HL-60 (cell line): ENCODE measurements around the gene ABCF3.

Experiments
- DNase-seq, 2 experiments: peaks; one replicate each; pipeline ENCODE4 v3.0.0-alpha.2; 2010 to 2020; ENCODE audit warnings: low read depth in 1 of 2, low spot score in 1 of 2
- H3K27ac ChIP-seq: fragments of 250-450 bp; sonication (Bioruptor Pico); replicated peaks from 2 replicates; pipeline ENCODE4 v1.5.1; 2020; ENCODE audit warnings: mild to moderate bottlenecking, moderate library complexity
- H3K27me3 ChIP-seq: fragments of 250-450 bp; sonication (Bioruptor Pico); 2 replicates; pipeline ENCODE4 v1.5.1; 2021; ENCODE audit warnings: mild to moderate bottlenecking, moderate library complexity; ENCODE audit not compliant: insufficient read depth, poor library complexity, severe bottlenecking
- H3K4me3 ChIP-seq: replicated peaks from 2 replicates; pipeline ENCODE4 v1.5.1; 2011; ENCODE audit warnings: mild to moderate bottlenecking, control low read depth, low read length; ENCODE audit not compliant: insufficient read depth
- CTCF ChIP-seq: IDR thresholded peaks from one replicate; pipeline ENCODE4 v1.5.1; 2011; ENCODE audit warnings: low read length, control low read depth, inconsistent platforms; ENCODE audit not compliant: insufficient read depth
- GABPA ChIP-seq: IDR thresholded peaks from 2 replicates; pipeline ENCODE4 v1.6.1; 2012; ENCODE audit warnings: low read depth
- POLR2AphosphoS5 ChIP-seq: IDR thresholded peaks from 2 replicates; pipeline ENCODE4 v1.6.1; 2012; ENCODE audit warnings: low read depth
- REST ChIP-seq: IDR thresholded peaks from 2 replicates; pipeline ENCODE4 v1.6.1; 2012; ENCODE audit warnings: low read depth; ENCODE audit not compliant: insufficient replicate concordance
- SPI1 ChIP-seq: IDR thresholded peaks from 2 replicates; pipeline ENCODE4 v1.6.1; 2012; ENCODE audit warnings: low read depth, mild to moderate bottlenecking, borderline replicate concordance

Gene ABCF3

GRCh38 chr3:184181596-184181995, 4.4 kb upstream of the ABCF3 start:
- Histone ChIP-seq H3K4me3 (no peak overlapping the region), H3K27ac (no peak overlapping the region), H3K27me3 (no peaks in the 10 kb centered on the region)
- DNase-seq = no peak
- TF ChIP-seq CTCF (no peak), SPI1 (no peak), POLR2AphosphoS5 (no peak), GABPA (no peak), REST (no peak)

- TF ChIP-seq REST = no peak
- no peak for TF ChIP-seq SPI1
- TF ChIP-seq POLR2AphosphoS5 = no peak
- no peak for TF ChIP-seq GABPA
- no peak for TF ChIP-seq CTCF
- Histone ChIP-seq H3K27ac (no peak overlapping the region), H3K4me3 (no peak overlapping the region), H3K27me3 (no peaks in the 10 kb centered on the region)
- no peak for DNase-seq
Measured at GRCh38 chr3:184183679-184184078, 2.3 kb upstream of the ABCF3 start.

- no peak for TF ChIP-seq CTCF
- TF ChIP-seq REST = no peak
- TF ChIP-seq SPI1 = no peak
- TF ChIP-seq GABPA = no peak
- TF ChIP-seq POLR2AphosphoS5 = no peak
- DNase-seq = no peak
- Histone ChIP-seq H3K27me3 (no peaks in the 10 kb centered on the region), H3K4me3 (no peak overlapping the region), H3K27ac (peak overlapping the region; percentile 70)
Measured at GRCh38 chr3:184184546-184185230, 1.3 kb upstream of the ABCF3 start.
